Kidney tubule cell (primary cell): ENCODE measurements around the gene ARFGAP1.

ENCODE experiments used
- DNase-seq: peaks from one replicate; pipeline ENCODE4 v3.0.0-alpha.2; 2018; ENCODE audit warnings: low spot score

ARFGAP1 gene

DNA sequence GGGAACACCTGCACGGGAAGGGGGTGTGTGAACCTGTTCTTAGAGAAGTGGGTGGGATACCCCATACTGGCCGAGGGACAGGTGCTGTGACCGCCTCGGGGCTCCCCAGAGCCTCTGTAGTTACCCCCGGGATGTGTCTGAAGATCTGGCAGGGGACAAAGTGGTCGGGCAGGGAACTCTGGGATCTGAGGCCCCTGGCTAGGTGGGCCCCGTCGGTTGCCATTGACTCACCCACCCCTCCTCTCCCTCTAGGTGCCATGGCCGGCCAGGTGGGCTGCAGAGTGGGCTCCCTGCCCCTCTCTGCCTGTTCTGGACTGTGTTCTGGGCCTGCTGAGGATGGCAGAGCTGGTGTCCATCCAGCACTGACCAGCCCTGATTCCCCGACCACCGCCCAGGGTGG lies 32.6 kb upstream of the ARFGAP1 start:
- DNase-seq, result no peak

DNA sequence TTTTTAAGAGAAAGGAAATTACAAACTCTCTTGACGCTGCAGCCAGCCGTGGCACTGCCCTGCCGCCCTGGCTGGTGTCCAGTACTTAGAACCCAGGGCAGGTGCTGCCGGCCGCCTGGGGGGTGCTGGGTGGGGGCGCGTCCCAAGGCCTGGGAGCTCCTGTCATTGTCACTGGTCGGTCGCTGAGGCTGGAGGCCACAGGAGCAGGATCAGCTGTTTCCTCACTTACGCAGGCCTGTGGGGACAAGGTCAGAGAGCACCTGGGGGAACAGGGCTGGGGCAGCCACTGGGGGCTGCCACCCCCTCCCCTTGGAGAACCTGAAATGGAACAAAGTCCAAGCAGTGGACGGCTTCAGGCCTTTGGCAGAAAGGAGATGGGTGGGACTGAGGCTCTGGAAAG lies 31.3 kb upstream of the ARFGAP1 start:
- no peak for DNase-seq

DNA sequence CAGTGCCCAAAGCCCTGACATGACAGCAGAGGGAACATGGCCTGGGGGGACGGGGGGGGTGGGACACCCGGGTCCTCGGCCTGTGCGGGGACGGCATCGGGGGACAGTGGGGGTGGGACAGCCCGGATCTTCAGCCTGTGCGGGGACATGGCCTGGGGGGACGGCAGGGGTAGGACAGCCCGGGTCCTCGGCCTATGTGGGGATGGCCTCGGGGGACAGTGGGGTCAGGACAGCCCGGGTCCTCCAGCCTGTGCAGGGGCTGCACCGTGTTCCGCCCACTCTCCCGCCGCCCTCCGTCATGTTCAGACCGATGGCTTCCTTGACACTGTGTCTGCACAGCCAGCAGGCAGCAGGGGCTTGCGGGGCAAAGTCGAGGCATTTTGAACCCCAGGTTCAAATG lies 29.9 kb upstream of the ARFGAP1 start:
- no peak for DNase-seq

DNA sequence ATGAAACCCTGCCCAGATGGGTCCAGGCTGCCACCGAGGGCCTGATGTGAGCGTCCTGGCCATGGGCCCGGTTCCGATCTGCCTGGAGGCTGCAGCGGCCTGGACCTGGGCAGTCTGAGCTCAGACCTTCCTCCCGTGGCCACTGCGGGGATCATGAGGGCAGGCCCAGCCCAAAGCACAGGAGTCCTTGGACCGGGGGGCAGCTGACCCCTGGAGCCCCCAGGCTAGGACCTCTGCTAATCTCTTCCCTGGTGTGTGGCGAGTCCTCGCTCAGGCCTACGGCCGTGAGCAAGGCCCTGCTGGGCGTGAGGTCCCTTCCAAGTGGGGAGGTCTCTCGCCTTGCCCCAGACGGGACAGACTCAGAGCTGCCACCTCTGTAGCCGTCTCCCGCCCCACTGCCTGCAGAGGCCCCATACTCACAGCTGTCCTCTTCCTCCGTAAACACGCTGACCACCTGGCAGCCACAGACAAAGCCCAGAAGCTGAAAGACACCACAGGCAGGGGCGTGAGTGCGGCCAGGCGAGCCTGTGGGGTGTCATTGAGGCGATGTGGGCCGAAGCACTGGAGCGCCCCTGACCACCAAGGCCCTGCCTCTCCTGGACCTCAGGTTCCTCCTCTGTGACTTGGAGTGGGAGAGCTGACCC lies 28.9 kb upstream of the ARFGAP1 start:
- no peak for DNase-seq

DNA sequence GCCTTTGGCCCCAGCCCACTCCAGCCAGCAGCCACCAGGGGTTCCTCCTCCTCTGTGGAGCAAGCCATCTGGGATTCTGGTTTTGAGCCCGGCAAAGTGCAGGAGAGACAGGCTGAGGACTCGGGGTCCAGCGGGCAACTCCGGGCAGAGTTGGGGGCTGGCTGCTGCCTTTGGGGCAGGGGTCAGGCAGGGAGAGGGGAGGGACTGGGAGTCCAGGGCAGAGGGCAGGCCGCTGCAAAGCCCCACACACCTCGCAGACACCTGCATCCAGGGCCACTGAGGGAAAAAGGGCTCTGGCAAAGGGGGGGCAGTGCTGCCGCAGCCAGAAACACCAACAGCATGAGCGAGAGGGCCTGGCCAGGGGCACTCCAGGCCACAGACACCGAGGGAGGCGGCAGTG lies 28.1 kb upstream of the ARFGAP1 start:
- DNase-seq, result no peak

DNA sequence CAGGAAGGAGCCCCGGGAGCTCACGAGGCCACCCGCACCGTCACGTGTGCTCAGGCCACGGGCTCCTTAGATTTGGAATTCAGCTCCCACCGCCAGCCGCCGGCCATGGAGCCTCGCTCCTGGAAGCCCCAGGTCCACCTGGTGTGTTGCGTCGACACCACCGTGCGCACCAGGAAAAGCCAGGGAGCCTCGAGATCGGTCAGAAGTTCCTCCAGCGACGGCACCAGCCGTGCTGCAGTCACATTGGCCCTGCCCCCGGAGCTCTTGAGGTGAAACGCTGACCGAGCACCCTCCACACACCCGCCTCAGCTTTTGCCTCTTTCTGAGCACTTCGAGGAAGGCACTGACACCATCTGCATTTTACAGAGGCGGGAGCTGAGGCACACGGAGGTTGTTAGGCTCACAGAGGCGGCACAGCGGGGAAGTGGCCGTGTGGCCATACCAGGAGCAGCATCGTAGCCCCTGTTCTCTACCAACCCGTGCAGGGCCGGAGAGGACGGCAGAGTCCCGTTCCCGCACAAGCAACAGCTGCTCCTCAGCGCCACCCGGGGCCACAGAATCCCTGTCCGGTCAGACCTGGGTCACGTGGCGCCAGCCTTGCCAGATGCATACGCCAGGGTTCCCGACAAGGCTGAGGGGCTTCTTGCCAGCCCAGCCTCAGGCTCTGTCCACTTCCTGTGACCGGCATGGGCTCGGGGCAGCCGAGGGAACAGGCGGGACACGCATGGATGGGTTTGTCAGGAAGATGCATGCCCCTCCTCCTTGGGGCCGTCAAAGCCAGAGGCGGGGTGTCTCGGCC lies 25.9 kb upstream of the ARFGAP1 start:
- DNase-seq, result peak; percentile 47

DNA sequence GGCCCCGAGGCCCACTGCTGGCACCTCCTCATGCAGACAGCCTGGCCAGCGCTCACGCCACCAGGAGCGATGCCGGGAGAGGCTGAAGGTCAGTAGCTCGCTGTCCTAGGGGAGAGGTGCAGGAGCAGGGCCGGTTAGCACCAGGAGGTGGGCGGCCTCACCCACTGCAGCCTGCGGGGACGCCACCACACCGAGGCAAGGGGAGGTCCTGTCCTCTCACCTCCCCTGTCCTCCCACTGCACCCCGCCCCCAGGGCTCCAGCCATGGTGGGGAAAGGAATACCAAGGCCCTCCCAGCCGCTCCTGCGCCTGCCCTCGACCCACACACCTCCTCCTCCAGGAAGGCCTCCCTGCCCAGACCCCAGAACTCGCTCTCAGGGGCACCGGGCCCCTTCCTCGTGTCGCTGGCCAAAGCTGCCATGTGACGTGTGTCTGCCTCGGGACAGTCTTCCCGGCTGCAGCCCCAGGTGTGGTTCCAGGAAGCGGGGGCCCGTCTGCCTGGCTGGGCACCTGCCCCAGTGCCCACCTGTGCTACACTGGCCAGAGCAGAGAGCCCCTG lies 24.9 kb upstream of the ARFGAP1 start:
- DNase-seq, result no peak

DNA sequence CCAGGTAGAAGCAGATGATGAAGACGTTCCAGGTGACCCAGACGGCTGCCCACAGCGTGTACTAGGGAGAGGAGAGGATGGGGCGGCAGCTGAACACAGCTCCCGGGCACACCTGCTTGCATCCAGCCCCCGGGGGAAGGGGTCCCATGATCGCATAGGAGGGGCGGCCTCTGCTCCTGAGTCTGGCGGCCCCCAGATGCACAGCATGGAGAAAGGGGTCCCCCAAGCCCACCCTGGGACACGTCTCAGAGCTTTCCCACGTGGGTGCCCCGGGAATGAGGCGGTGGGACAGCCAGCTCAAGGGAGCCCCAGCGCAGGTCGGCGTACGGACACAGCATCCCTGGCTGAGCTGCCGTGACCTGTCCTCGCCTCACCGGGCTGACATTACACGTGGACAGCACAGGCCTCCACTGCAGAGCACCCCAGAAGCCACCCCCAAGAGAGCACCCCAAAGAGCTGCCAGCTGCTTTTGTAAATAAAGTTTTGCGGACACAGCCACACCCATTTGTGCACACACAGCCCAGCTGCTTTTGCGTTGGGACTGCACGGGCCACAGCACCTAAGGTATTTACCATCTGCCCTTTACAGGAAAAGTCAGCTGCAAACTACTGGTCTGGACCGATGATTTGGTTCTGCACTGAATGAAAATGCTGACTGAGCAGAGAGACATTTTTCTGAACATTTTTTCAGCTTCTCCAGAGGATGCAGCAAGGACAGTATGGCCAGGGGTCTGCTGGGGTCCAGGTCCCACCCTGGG lies 23.6 kb upstream of the ARFGAP1 start:
- DNase-seq, result peak; percentile 89

DNA sequence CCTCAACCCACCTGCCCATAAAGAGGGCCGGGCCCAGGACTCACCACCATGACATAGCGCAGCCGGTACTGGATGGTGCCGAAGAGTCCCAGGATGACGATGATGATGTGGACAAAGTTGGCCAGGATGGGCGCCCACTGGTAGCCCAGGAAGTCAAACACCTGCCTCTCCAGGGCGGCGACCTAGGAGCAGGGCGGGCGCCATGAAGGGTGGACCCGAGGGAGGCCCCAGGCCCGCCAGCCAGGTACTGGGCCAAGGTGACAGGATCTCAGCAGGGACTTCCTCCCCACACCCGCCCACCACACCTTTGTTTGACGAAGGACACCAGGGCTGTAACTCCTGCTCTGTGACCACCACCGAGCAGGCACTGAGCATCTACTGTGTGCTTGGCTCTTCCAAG lies 22.7 kb upstream of the ARFGAP1 start:
- no peak for DNase-seq

DNA sequence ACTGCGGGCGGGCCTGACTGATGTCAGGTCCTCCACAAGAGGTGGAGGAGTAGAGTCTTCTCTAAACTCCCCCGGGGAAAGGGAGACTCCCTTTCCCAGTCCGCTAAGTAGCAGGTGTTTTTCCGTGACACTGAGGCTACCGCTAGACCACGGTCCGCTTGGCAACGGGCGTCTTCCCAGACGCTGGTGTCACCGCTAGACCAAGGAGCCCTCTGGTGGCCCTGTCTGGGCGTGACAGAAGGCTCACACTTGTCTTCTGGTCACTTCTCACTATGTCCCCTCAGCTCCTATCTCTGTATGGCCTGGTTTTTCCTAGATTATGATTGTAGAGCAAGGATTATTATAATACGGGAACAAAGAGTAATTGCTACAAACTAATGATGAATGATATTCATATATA lies 21.3 kb upstream of the ARFGAP1 start:
- DNase-seq, result peak; percentile 49

DNA sequence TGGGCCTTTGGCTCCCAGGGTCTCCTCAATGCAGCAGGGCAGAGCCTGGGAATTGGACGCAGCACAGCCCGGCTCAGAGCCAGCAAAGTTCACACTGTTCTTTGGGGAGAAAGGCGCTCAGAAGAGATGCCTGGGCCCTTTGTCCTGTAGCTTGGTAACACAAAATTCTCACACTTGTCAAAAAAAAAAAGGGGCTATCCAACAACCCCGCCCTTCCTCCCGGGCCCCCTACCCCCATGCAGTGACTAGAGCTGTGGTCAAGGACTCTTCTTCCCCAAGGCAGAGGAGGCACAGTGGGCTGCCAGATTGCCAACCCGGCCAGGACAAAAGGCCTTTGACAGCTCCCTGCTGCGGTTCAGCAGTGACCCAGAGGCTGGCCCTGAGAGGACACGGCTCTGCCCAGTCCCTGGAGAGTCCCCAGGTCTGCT lies 20.3 kb upstream of the ARFGAP1 start:
- no peak for DNase-seq

DNA sequence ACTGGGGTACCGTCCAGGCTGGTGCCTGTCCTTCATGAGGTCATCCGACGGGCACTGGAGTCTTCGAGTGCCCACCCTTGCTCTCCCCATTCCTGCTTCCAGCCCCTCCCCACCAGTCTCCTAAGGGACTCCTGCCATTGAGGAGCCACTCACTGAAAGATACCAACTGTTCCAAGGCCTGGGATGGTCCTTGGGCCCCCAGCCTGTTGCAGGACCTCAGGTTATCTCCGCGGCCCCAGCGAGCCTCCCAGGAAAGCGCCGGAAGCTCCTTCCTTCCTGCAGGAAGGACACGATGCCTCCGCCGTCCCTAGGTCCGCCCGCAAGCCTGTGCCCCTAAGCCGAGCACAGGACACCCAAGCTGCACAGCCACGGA lies 19.6 kb upstream of the ARFGAP1 start:
- DNase-seq, result no peak

DNA sequence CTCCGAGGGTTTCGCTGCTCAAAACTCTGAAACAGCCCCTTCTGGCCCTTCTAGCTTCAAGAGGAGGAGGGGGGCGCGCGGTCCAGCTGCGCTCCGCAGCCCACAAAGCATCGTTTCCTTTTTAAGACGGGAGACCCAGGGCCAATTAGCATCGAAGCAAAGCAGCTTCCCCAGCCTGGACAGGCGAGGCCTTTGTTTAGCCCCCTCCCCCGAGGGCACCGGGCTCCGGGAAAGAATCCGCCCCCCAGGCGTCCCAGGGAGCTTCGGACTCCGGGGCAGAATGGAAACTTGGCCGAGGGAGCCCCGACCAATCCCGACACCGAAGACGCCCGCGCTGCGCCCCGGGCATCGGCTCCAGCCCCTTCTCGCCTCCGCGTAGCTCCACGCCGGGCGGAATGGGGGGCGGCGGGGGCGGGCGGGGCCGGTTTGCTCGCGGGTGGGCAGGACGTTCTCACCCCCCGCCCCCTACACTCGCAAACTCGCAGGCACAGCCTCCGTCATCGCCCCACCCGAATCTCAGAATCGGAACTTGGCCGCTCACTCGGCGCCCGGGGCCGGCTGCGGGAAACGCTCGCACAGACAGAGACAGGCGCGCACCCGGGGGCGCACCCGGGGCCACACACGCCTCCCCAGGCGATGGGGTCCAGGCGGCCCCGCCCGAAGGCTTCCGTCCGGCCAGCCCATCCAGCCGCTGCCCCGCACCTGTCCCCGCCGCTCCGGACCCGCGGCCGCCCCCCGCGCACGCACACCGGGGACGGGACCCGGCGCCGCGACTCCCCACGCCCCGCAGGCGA lies 19.0 kb upstream of the ARFGAP1 start:
- no peak for DNase-seq

DNA sequence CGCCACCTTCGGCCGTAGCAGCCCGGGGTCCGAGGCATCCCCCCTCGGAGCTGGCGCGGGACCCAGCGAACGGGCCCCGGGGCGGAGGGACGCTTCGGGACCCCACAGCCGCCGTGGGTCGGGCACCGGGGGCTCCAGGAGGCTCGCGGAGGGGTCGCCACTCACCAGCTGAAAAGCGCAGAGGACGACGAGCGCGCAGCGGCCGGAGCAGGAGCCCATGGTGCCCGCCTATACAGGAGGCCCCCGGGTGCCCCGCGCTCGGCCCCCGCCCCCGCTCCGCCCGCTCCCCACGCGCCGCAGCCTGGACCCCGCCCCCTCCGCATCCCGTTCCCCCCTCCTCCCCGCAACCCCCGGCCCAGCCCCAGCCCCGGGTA lies 18.4 kb upstream of the ARFGAP1 start, which contains the start of gene NKAIN4:
Gene NKAIN4 (minus strand): TSS at position 232 of the 374 bp plus-strand sequence. CDS start 13 bp downstream, at position 219.
- DNase-seq, result no peak

DNA sequence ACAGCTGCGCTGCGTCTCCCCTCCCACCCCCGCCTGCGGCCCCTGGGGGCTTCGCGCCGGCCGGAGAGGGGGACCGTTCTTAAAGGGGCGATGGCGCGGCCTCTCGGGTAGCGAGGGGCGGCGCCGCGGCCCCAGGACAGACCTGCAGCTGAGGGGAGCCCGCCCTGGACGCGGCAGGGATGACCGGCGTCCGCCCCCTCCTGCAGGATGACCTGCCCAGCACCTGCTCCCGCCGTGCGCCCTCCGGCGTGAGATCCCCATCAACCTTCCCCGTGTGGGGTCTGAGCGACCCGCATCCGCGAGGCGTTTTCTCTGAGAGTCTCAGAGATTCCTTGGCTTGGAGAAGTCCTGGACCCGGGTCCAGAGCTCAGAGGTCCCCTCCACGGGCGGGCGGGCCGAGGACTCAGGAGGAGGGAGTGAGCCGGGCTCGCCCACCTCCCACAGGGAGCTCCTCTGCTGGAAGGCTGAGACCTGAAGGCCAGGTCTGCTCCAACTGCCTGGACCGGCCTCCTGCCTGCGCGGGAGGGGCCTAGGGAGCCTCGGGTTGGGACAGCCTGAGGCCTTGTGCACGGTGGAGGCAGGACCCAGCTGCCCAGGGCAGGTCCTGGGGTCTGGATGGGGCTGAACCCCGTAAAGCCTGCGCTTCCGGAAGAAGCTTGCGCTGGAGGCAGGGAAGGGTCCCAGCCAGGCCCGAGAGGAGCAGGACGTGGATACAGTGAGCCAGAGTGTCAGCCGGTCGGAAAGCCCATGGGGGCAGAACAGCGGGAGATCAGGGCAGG lies 17.8 kb upstream of the ARFGAP1 start:
- no peak for DNase-seq

DNA sequence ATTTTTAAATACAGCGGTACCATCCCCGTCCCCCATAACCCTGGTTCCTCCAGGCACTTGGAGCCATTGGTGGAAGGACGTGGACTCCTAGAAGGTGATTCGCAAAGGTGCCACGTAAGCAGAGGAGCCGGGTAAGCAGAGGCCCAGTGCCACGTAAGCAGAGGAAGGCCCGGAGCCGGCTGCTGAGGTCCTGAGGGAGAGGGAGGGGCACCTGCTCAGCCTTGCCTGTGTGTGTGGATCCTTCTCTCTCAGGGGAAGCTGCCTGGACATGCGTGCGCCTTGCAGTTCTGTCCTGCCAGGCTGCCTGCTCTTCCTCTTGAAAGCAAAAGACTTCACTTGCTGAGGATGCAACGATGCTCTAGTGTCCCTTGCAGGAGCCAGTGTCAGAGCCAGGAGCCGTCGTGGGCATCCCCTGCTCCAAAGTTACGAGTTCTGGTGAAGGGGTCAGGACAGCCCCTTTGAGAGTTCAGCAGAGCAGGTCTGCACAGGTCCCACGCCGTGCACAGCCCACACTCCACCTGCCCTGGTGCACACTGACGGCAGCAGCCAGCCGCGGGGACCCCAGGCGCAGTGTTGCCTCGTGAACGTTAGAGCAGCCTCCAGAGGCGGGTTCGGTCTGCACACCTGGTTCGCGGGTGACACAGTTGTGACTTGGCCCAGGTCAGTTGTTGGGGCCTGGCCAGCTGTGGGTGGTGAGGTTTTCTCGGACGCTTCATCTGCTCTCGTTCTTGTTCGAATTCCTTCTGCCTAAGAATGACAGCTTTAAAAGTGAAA lies 16.5 kb upstream of the ARFGAP1 start:
- no peak for DNase-seq

DNA sequence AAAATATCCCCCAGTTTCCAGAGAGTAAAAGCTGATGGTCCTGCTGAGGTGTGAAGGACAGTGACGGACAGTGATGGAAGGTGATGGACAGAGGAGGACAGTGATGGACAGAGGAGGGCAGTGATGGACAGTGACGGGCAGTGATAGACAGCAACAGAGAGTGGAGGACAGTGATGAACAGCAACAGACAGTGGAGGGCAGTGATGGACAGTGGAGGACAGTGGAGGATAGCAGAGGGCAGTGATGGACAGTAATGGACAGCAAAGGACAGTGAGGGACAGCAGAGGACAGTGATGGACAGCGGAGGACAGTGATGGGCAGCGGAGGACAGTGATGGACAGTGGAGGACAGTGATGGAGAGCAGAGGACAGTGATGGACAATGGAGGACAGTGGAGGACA lies 15.7 kb upstream of the ARFGAP1 start:
- no peak for DNase-seq

DNA sequence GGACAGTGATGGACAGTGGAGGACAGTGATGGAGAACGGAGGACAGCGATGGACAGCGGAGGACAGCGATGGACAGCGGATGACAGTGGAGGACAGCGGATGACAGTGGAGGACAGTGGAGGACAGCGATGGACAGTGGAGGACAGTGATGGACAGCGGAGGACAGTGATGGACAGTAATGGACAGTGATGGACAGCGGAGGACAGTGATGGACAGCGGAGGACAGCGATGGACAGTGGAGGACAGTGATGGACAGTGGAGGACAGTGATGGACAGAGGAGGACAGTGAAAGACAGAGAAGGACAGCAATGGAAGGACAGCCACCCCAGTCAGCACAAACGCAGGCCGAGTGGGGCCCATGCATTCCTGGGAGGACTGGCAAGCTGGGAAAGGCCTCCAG lies 15.0 kb upstream of the ARFGAP1 start:
- no peak for DNase-seq

DNA sequence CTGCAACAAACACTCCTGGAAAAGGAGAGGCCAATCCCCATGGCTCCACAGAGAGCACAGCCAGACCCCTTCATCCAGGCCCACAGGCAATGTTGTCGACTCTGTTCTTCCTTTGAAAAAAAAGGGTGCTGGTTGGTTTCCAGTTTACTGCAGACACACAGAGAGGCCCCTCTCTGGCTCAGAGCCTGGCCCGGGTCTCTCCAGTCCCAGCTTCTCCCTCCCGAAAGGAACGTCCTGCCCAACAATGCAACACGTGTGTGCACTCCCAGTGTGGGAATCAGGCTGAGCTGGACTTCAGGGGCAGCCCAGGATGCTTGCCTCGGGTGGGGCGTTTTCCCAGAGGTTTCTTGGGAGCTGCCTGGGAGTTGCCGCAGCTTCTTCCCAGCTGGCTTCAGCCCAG lies 13.8 kb upstream of the ARFGAP1 start:
- no peak for DNase-seq

DNA sequence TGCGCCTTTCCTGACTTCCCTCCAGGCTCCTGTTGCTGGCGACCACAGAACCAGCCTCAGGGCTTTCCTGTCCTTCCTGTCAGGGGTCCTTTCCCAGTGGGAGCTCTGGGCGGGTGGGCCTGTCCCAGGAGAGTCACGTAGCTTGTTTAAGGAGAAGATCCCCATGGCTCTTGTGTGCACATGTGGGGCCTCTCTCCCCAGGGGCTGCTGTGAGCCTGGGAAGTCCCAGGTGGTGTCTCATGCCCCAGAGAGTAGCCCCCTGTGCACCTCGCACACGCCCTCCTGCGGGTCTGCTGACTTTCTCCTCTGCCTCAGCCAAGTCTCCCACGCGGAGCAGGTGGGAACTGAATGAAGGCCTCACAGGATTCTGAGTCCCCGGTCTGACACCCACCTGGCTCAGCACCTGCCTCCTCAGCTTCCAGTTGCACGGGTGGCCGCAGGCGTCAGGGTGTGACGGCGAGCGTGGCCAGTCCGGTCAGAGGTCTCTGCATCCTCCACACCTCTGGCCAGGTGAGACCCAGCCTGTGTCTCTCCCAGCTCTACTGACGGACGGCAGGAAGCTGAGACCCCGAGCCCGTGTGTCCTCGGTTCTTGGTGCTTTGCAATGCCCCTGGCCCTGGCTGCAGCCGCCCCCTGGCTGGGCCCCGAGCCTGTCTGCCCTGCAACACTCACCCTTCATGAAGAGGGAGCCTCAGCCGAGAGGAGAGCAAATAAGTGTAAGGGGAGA lies 12.7 kb upstream of the ARFGAP1 start:
- DNase-seq, result no peak
